HG02623 (cell line): ENCODE measurements around the gene CRHR2.
"Not testable (repeated sequence)": the region's sequence is repeated elsewhere in the genome, so short reads cannot be mapped to it uniquely, and the experiment has no call there.

Source experiments
- ATAC-seq: cut with Tn5 transposase; IDR thresholded peaks from one replicate; pipeline ENCODE4 v1.9.1; 2021; ENCODE audit warnings: moderate library complexity; ENCODE audit not compliant: unreplicated experiment

Gene CRHR2

GRCh38 chr7:30656006-30656957 is 26.0 kb downstream of the CRHR2 start:
- ATAC-seq, result no peak

GRCh38 chr7:30655096-30655970 is 26.9 kb downstream of the CRHR2 start:
- ATAC-seq, result no peak

GRCh38 chr7:30654296-30655090 is 27.8 kb downstream of the CRHR2 start:
- ATAC-seq, result no peak

GRCh38 chr7:30652698-30653641 is 29.3 kb downstream of the CRHR2 start:
- no peak for ATAC-seq

- no peak for ATAC-seq
Observed at GRCh38 chr7:30652132-30652531, 30.1 kb downstream of the CRHR2 start.

- no peak for ATAC-seq
Observed at GRCh38 chr7:30650421-30650808, 31.8 kb downstream of the CRHR2 start.

GRCh38 chr7:30649717-30650420 is 32.4 kb downstream of the CRHR2 start:
- no peak for ATAC-seq

GRCh38 chr7:30648744-30649540 is 33.3 kb downstream of the CRHR2 start:
- no peak for ATAC-seq

GRCh38 chr7:30647589-30648364 is 34.5 kb downstream of the CRHR2 start:
- no peak for ATAC-seq

- ATAC-seq, result no peak
Observed at GRCh38 chr7:30646154-30646553, 36.1 kb downstream of the CRHR2 start.

GRCh38 chr7:30645661-30646060 is 36.6 kb downstream of the CRHR2 start:
- ATAC-seq, result no peak

- no peak for ATAC-seq
Observed at GRCh38 chr7:30644286-30644955, 37.8 kb downstream of the CRHR2 start.

- no peak for ATAC-seq
Observed at GRCh38 chr7:30642789-30643188, 39.5 kb downstream of the CRHR2 start.

GRCh38 chr7:30642322-30642721 is 39.9 kb downstream of the CRHR2 start:
- not testable (repeated sequence) for ATAC-seq

GRCh38 chr7:30635798-30636197 is 46.5 kb downstream of the CRHR2 start:
- no peak for ATAC-seq

GRCh38 chr7:30634634-30635201 is 47.5 kb downstream of the CRHR2 start:
- ATAC-seq, result no peak

- ATAC-seq, result peak; percentile 37
Observed at GRCh38 chr7:30634193-30634626, 48.0 kb downstream of the CRHR2 start.
